ENCODE measurements around the gene KLF12. TPM values are rescaled to one million over a fixed set of nuclear protein-coding genes. Genes with fewer than 3 reads are reported as not detected.

Gene KLF12
- total and polyA plus RNA-seq, 5 donors from 2014 or later, result 18.7 to 95.1 (median 28.1) TPM

DNA sequence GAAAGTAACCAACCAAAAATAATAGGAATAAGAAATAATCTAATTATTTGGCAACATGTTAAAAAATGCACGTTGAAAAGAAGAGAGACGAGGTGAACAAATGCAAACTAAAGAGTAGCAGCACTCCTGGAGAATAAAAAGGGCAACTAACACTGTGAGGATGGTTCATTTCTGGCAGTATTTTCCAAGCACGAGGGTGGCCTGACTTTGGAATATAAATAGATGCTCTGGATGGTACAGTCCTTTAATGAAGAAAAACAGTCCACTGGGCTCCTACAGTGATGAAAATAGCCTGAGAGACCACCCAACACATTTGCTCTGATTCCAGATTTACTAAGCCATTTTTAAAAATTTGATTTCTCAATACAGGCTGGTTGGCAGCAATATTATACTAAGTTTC, 17.7 kb upstream of the KLF12 start:
- no peak for ATAC-seq (ENCODE audit: low read depth in 2 of 2)
- Mint-ChIP-seq H3K4me3 (no peak overlapping the region), H3K9me3 (peaks cover 0 to 3% (median 0%) of the 10 kb centered on the region in 7 donors), H3K27ac (no peak overlapping the region), H3K27me3 (no peaks in the 10 kb centered on the region), H3K36me3 (no peaks in the 10 kb centered on the region), H3K4me1 (peaks cover 0 to 3% (median 1%) of the 10 kb centered on the region in 4 donors)
- H3K36me3 ChIP-seq (ENCODE audit: control insufficient read depth, insufficient read depth, low read length), result no peaks in the 10 kb centered on the region
- H3K9me3 ChIP-seq (ENCODE audit: control insufficient read depth in 2 of 2, low read length in 2 of 2), result no peaks in the 10 kb centered on the region
- no peak overlapping the region for H3K4me3 ChIP-seq (ENCODE audit: low read depth, low read length)
- H3K4me1 ChIP-seq (ENCODE audit: control insufficient read depth, insufficient read depth, low read length, poor library complexity, severe bottlenecking), result no peaks in the 10 kb centered on the region
- H3K27me3 ChIP-seq (ENCODE audit: control insufficient read depth, insufficient read depth, low read length), result no peaks in the 10 kb centered on the region
- no peak overlapping the region for H3K27ac ChIP-seq (ENCODE audit: insufficient read depth, low read length, poor library complexity, severe bottlenecking)
- DNase-seq, result no peak

DNA sequence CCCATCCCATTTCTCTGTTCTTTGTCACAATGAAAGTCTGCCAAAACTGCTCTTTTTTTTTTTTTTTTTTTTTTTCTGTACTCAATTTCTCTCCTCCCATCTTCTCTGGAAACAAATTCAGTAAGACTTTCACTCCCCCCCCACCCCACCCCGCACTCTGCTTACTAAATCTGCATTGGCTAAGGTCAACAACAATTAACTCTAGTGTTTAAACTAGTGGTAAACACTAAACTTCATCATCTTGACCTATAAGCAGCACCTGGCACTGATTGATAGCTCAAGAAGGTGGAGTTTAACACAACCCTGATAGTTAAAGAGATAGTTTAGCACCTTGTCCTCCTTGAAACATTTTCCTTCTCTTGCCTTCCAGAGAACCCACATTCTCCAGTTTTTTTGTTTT, 14.1 kb upstream of the KLF12 start:
- Mint-ChIP-seq H3K4me1 (peaks cover 0 to 3% (median 1%) of the 10 kb centered on the region in 4 donors), H3K27me3 (no peaks in the 10 kb centered on the region), H3K36me3 (no peaks in the 10 kb centered on the region), H3K9me3 (peaks cover 0 to 1% (median 0%) of the 10 kb centered on the region in 7 donors), H3K4me3 (no peak overlapping the region), H3K27ac (no peak overlapping the region)
- Histone ChIP-seq H3K36me3 (ENCODE audit: control insufficient read depth, insufficient read depth, low read length) (no peaks in the 10 kb centered on the region), H3K4me1 (ENCODE audit: control insufficient read depth, insufficient read depth, low read length, poor library complexity, severe bottlenecking) (no peaks in the 10 kb centered on the region), H3K4me3 (ENCODE audit: low read depth, low read length) (no peak overlapping the region), H3K27ac (ENCODE audit: insufficient read depth, low read length, poor library complexity, severe bottlenecking) (no peak overlapping the region), H3K9me3 (ENCODE audit: control insufficient read depth in 2 of 2, low read length in 2 of 2) (no peaks in the 10 kb centered on the region), H3K27me3 (ENCODE audit: control insufficient read depth, insufficient read depth, low read length) (no peaks in the 10 kb centered on the region)
- ATAC-seq (ENCODE audit: low read depth in 2 of 2) (no peak), DNase-seq (no peak)

DNA sequence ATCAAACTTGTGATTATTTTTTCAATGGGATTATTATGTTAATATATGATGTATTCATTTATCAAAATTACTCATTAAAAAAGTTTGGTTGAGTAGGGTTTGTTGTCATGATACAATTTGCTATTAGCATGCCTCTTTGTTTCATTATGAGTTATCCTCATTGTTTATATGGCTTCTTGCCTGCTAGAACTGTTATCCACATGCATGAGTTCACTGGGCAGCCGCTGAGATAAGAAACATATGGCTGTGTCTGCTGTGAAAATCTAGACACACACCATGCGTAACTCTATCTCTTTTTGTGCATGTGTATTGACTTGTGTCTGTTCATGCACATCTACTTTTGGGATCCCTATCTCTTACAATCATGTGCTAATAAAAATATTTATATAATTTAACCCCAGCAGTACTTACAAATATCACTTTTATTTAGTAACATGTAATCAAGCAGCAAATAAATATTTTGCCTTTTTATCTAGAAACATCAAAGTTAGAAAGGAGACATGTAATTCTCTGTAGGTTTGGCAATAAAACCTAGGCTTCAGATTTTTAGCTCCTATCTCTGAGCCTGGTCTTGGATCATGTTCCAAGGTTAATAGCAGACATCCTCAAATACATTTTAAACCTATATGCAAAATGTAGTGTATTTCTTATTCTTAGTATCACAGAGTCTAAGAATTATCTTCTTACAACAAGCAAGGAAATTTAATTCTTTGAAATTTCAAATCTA, 11.2 kb upstream of the KLF12 start:
- Histone ChIP-seq H3K9me3 (ENCODE audit: control insufficient read depth in 2 of 2, low read length in 2 of 2) (no peaks in the 10 kb centered on the region), H3K27me3 (ENCODE audit: control insufficient read depth, insufficient read depth, low read length) (no peaks in the 10 kb centered on the region), H3K27ac (ENCODE audit: insufficient read depth, low read length, poor library complexity, severe bottlenecking) (no peak overlapping the region), H3K36me3 (ENCODE audit: control insufficient read depth, insufficient read depth, low read length) (no peaks in the 10 kb centered on the region), H3K4me1 (ENCODE audit: control insufficient read depth, insufficient read depth, low read length, poor library complexity, severe bottlenecking) (no peaks in the 10 kb centered on the region), H3K4me3 (ENCODE audit: low read depth, low read length) (no peak overlapping the region)
- no peak for DNase-seq
- H3K4me3 Mint-ChIP-seq, result no peak overlapping the region
- H3K36me3 Mint-ChIP-seq, result no peaks in the 10 kb centered on the region
- no peak for ATAC-seq (ENCODE audit: low read depth in 2 of 2)
- no peak overlapping the region for H3K27ac Mint-ChIP-seq
- H3K9me3 Mint-ChIP-seq, result peaks cover 0 to 1% (median 0%) of the 10 kb centered on the region in 7 donors
- H3K4me1 Mint-ChIP-seq, result peaks cover 0 to 5% (median 3%) of the 10 kb centered on the region in 4 donors
- peaks cover 5% of the 10 kb centered on the region for H3K27me3 Mint-ChIP-seq

GRCh38 chr13:74144269-74144668, 10.1 kb upstream of the KLF12 start:
- Histone ChIP-seq H3K27ac (ENCODE audit: insufficient read depth, low read length, poor library complexity, severe bottlenecking) (no peak overlapping the region), H3K4me3 (ENCODE audit: low read depth, low read length) (no peak overlapping the region), H3K9me3 (ENCODE audit: control insufficient read depth in 2 of 2, low read length in 2 of 2) (no peaks in the 10 kb centered on the region), H3K27me3 (ENCODE audit: control insufficient read depth, insufficient read depth, low read length) (no peaks in the 10 kb centered on the region), H3K4me1 (ENCODE audit: control insufficient read depth, insufficient read depth, low read length, poor library complexity, severe bottlenecking) (no peaks in the 10 kb centered on the region), H3K36me3 (ENCODE audit: control insufficient read depth, insufficient read depth, low read length) (no peaks in the 10 kb centered on the region)
- Mint-ChIP-seq H3K4me1 (peaks cover 0 to 5% (median 2%) of the 10 kb centered on the region in 4 donors), H3K4me3 (peak overlapping the region in 1 of 4 donors; percentile 27), H3K27ac (no peak overlapping the region), H3K36me3 (no peaks in the 10 kb centered on the region), H3K9me3 (peaks cover 0 to 1% (median 0%) of the 10 kb centered on the region in 7 donors), H3K27me3 (peaks cover 5% of the 10 kb centered on the region)
- DNase-seq (no peak), ATAC-seq (ENCODE audit: low read depth in 2 of 2) (no peak)

- Mint-ChIP-seq H3K9me3 (no peaks in the 10 kb centered on the region), H3K36me3 (no peaks in the 10 kb centered on the region), H3K27me3 (peaks cover 5% of the 10 kb centered on the region), H3K4me3 (no peak overlapping the region), H3K27ac (no peak overlapping the region), H3K4me1 (peaks cover 0 to 4% (median 2%) of the 10 kb centered on the region in 4 donors)
- Histone ChIP-seq H3K36me3 (ENCODE audit: control insufficient read depth, insufficient read depth, low read length) (no peaks in the 10 kb centered on the region), H3K27me3 (ENCODE audit: control insufficient read depth, insufficient read depth, low read length) (no peaks in the 10 kb centered on the region), H3K9me3 (ENCODE audit: control insufficient read depth in 2 of 2, low read length in 2 of 2) (no peaks in the 10 kb centered on the region), H3K27ac (ENCODE audit: insufficient read depth, low read length, poor library complexity, severe bottlenecking) (no peak overlapping the region), H3K4me3 (ENCODE audit: low read depth, low read length) (no peak overlapping the region), H3K4me1 (ENCODE audit: control insufficient read depth, insufficient read depth, low read length, poor library complexity, severe bottlenecking) (no peaks in the 10 kb centered on the region)
- DNase-seq, result no peak
- ATAC-seq (ENCODE audit: low read depth in 2 of 2), result no peak
Observed at GRCh38 chr13:74142257-74142656, 8.1 kb upstream of the KLF12 start.

GRCh38 chr13:74138241-74138640, 4.0 kb upstream of the KLF12 start:
- H3K36me3 Mint-ChIP-seq, result no peaks in the 10 kb centered on the region
- no peaks in the 10 kb centered on the region for H3K9me3 Mint-ChIP-seq
- H3K27me3 Mint-ChIP-seq, result peaks cover 11% of the 10 kb centered on the region
- Histone ChIP-seq H3K27ac (ENCODE audit: insufficient read depth, low read length, poor library complexity, severe bottlenecking) (no peak overlapping the region), H3K36me3 (ENCODE audit: control insufficient read depth, insufficient read depth, low read length) (no peaks in the 10 kb centered on the region), H3K27me3 (ENCODE audit: control insufficient read depth, insufficient read depth, low read length) (no peaks in the 10 kb centered on the region), H3K4me3 (ENCODE audit: low read depth, low read length) (no peak overlapping the region), H3K9me3 (ENCODE audit: control insufficient read depth in 2 of 2, low read length in 2 of 2) (no peaks in the 10 kb centered on the region), H3K4me1 (ENCODE audit: control insufficient read depth, insufficient read depth, low read length, poor library complexity, severe bottlenecking) (peaks cover 11% of the 10 kb centered on the region)
- peak overlapping the region in 2 of 3 donors; percentile 9 to 57 for H3K27ac Mint-ChIP-seq
- ATAC-seq (ENCODE audit: low read depth in 2 of 2) (no peak), DNase-seq (no peak)
- peaks cover 0 to 8% (median 3%) of the 10 kb centered on the region in 4 donors for H3K4me1 Mint-ChIP-seq
- peak overlapping the region in 1 of 4 donors; percentile 29 for H3K4me3 Mint-ChIP-seq

DNA sequence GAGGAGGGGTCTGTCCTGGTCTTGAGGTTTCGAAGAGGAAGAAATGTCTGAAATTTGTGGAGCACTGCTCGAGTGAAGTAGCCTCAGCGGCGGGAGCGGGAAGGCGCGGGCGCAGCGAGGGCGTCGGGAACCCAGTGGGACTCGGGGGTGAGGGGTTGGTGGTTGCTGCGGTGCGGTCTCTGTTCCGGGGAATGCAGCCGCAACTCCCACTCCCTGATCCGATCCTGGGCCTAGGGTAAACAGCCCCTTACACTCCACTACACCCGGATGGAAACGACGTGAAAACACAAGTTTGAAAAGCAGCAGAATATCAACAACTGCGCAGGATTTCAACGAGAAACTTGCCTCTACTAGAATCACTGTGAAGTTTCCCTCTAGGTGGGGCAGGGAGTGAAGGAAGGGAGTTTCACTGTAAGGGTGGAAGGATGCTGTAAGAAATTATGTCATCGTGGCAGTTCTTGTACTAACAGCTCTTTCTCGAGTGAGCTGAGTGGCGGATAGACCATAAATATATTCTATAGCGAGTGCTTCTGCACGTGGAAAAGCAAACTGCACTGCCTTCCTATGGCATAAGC, 2.0 kb upstream of the KLF12 start:
- peaks cover 9 to 18% (median 14%) of the 10 kb centered on the region in 4 donors for H3K4me1 Mint-ChIP-seq
- DNase-seq, result peak; percentile 24 to 47 (median 43)
- H3K27me3 ChIP-seq (ENCODE audit: control insufficient read depth, insufficient read depth, low read length), result no peaks in the 10 kb centered on the region
- H3K27ac Mint-ChIP-seq, result no peak overlapping the region
- H3K4me3 ChIP-seq (ENCODE audit: low read depth, low read length), result peak overlapping the region; percentile 83
- H3K4me3 Mint-ChIP-seq, result no peak overlapping the region
- H3K27ac ChIP-seq (ENCODE audit: insufficient read depth, low read length, poor library complexity, severe bottlenecking), result peak overlapping the region; percentile 93
- H3K9me3 Mint-ChIP-seq, result no peaks in the 10 kb centered on the region
- H3K36me3 Mint-ChIP-seq, result no peaks in the 10 kb centered on the region
- H3K27me3 Mint-ChIP-seq, result peaks cover 16% of the 10 kb centered on the region
- H3K9me3 ChIP-seq (ENCODE audit: control insufficient read depth in 2 of 2, low read length in 2 of 2), result no peaks in the 10 kb centered on the region
- ATAC-seq (ENCODE audit: low read depth in 2 of 2), result no peak
- peaks cover 27% of the 10 kb centered on the region for H3K4me1 ChIP-seq (ENCODE audit: control insufficient read depth, insufficient read depth, low read length, poor library complexity, severe bottlenecking)
- no peaks in the 10 kb centered on the region for H3K36me3 ChIP-seq (ENCODE audit: control insufficient read depth, insufficient read depth, low read length)
